BE2C (cell line): ENCODE results near the gene PPP1R12B.
"Not testable (repeated sequence)": the region's sequence is repeated elsewhere in the genome, so short reads cannot be mapped to it uniquely, and the experiment has no call there.

Experiments
- DNase-seq: peaks from one replicate; pipeline ENCODE4 v3.0.0-alpha.2; 2020
- H3K27me3 ChIP-seq: fragments of 250-450 bp; sonication (Bioruptor Pico); 2 replicates; pipeline ENCODE4 v1.5.1; 2020; ENCODE audit warnings: mild to moderate bottlenecking
- H3K36me3 ChIP-seq: fragments of 250-450 bp; sonication (Bioruptor Pico); 2 replicates; pipeline ENCODE4 v1.5.1; 2020; ENCODE audit warnings: mild to moderate bottlenecking
- H3K4me1 ChIP-seq: fragments of 250-450 bp; sonication (Bioruptor Pico); 2 replicates; pipeline ENCODE4 v1.5.1; 2020
- H3K4me3 ChIP-seq: 2 replicates; pipeline ENCODE4 v1.5.1; 2011; ENCODE audit warnings: low read depth, low read length
- H3K9me3 ChIP-seq: fragments of 250-450 bp; sonication (Bioruptor Pico); 2 replicates; pipeline ENCODE4 v1.5.1; 2020
- TF ChIP-seq, protein P1 (sequence below): IDR thresholded peaks from 2 replicates; pipeline ENCODE4 v1.5.1; 2012; ENCODE audit warnings: mild to moderate bottlenecking, low read depth, low read length

Gene PPP1R12B

GRCh38 chr1:202471246-202471645, 122.7 kb downstream of the PPP1R12B start:
- DNase-seq, result no peak
- no peaks in the 10 kb centered on the region for H3K36me3 ChIP-seq
- no peaks in the 10 kb centered on the region for H3K27me3 ChIP-seq
- no peak overlapping the region for H3K4me3 ChIP-seq
- H3K9me3 ChIP-seq, result no peaks in the 10 kb centered on the region
- no peaks in the 10 kb centered on the region for H3K4me1 ChIP-seq
- TF ChIP-seq, protein P1, sequence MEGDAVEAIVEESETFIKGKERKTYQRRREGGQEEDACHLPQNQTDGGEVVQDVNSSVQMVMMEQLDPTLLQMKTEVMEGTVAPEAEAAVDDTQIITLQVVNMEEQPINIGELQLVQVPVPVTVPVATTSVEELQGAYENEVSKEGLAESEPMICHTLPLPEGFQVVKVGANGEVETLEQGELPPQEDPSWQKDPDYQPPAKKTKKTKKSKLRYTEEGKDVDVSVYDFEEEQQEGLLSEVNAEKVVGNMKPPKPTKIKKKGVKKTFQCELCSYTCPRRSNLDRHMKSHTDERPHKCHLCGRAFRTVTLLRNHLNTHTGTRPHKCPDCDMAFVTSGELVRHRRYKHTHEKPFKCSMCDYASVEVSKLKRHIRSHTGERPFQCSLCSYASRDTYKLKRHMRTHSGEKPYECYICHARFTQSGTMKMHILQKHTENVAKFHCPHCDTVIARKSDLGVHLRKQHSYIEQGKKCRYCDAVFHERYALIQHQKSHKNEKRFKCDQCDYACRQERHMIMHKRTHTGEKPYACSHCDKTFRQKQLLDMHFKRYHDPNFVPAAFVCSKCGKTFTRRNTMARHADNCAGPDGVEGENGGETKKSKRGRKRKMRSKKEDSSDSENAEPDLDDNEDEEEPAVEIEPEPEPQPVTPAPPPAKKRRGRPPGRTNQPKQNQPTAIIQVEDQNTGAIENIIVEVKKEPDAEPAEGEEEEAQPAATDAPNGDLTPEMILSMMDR, result no peak

GRCh38 chr1:202472347-202473124, 124.0 kb downstream of the PPP1R12B start:
- H3K9me3 ChIP-seq, H3K36me3 ChIP-seq, H3K27me3 ChIP-seq, H3K4me3 ChIP-seq, H3K4me1 ChIP-seq, DNase-seq: not testable (repeated sequence)

DNA sequence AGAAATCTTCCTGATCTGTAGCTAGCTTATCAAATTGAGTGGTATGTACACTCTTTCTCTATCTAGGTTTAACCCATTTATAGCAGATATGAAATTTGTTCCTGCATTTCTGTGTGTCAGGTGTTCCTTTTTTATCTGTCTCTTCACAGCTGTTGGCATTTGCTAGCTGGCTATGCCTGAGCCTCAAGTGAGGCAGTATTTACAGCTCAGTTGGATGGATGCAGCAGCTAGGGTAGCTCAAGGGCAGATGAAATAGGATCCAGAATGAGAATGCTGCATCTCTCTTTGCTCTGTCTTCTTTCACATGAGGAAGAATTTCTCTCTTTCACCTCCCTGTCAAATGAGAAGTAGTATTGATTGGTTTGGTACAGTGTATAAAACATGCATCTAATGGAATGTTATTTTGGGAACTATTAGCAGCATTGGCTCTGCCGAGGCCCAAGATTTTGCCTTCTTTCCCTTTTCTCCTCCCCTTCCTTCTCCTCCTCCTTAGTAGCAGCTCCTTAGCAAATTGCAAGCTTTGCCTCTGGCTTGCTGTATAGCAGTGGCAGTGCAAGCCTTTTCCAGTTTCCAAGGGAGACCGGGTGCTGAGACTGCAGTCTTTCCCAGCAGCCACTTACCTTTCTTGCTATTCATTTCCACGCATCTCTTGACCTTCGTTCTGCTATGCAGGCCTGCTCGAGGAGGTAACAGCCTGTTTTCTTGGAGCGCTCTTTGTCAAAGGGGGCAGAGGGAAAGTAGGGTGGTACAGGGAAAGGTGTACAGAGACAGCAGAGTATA, 125.0 kb downstream of the PPP1R12B start:
- not testable (repeated sequence) for H3K9me3 ChIP-seq, H3K4me1 ChIP-seq, H3K27me3 ChIP-seq, DNase-seq, H3K4me3 ChIP-seq, H3K36me3 ChIP-seq

DNA sequence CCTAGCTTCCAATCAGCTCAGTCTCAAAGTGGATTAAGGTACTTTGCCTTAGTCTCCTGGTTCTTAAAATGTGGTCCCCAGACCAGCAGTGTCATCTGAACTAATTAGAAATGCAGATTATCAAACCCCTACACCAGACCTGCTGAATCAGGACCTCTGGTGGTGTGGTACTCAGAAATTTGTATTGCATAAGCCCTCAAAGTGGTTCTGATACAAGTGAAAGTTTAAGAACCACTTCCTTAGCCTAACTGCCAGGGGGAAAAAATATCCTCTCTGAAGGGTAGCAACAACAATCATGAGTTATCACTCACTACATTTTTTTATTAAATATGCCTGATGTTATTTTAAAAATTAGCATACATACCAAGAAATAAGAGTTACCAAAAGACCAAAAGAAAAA, 131.2 kb downstream of the PPP1R12B start:
- not testable (repeated sequence) for H3K9me3 ChIP-seq, DNase-seq, H3K4me3 ChIP-seq, H3K4me1 ChIP-seq, H3K36me3 ChIP-seq, H3K27me3 ChIP-seq

DNA sequence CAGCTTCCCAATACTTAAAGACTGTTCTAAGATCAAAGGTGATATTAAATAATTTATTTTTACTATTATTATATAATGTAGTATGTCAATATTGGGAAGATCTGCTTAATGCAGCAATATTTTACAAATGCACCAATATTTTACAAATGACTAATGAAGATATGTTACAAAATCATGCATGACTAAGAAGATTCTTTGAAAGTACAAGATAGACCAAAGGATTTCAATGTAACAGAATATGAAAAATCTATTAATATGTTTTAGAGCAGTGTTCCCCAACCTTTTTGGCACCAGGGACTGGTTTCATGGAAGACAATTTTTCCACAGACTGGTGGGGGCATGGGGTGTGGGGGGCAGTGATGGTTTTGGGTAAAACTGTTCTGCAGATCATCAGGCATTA, 132.1 kb downstream of the PPP1R12B start:
- H3K4me1 ChIP-seq, H3K4me3 ChIP-seq, H3K27me3 ChIP-seq, DNase-seq, H3K9me3 ChIP-seq, H3K36me3 ChIP-seq: not testable (repeated sequence)

- DNase-seq, result not testable (repeated sequence)
Measured at GRCh38 chr1:202483362-202483761, 134.9 kb downstream of the PPP1R12B start.

GRCh38 chr1:202484032-202484431, 135.5 kb downstream of the PPP1R12B start:
- not testable (repeated sequence) for DNase-seq, H3K4me3 ChIP-seq, H3K9me3 ChIP-seq, H3K36me3 ChIP-seq, H3K4me1 ChIP-seq, H3K27me3 ChIP-seq

More at GRCh38 chr1:202483362-202483761, 134.9 kb downstream of the PPP1R12B start:
- H3K9me3 ChIP-seq, H3K27me3 ChIP-seq, H3K36me3 ChIP-seq, H3K4me1 ChIP-seq, H3K4me3 ChIP-seq: not testable (repeated sequence)

DNA sequence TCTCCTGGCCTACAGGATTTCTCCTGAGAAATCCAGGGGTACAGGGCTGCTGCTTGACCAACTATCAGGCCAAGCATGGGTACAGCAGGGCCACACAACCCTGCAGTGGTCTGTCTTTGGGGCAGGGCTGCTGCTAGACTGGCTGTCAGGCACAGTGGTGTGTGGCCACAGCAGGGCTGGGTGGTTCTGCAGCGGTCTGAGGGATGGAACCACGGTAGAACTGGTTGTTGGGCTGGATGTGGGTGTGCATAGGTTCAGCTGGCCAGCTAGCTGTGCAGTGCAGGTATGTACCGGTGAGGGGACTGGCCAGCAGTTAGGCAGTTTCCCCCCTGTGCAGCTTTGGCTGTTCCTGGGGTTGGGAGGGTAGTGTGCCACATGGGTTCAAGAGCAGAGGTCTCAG, 136.3 kb downstream of the PPP1R12B start:
- H3K4me3 ChIP-seq, DNase-seq, H3K27me3 ChIP-seq, H3K36me3 ChIP-seq, H3K4me1 ChIP-seq, H3K9me3 ChIP-seq: not testable (repeated sequence)

DNA sequence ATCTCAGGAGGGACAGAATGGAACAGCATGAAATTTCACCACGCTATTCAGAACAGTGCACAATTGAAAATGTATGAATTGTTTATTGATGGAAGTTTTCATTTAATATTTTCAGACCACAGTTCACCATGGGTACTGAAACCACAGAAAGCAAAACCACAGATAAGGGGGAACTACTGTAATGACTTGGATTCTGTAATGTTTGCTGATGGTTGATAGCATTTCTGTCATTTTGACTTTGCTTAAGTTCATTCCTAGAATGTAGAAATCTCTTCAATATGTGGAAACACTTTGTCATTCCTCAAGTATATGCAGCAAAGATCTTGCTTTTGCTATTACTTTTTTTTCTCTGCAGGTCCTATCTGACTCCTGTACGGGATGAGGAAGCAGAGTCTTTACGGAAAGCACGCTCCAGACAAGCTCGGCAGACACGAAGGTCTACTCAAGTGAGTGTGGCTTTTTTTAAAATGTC, 139.7 kb downstream of the PPP1R12B start:
- not testable (repeated sequence) for DNase-seq, H3K4me3 ChIP-seq, H3K36me3 ChIP-seq, H3K27me3 ChIP-seq, H3K9me3 ChIP-seq, H3K4me1 ChIP-seq

DNA sequence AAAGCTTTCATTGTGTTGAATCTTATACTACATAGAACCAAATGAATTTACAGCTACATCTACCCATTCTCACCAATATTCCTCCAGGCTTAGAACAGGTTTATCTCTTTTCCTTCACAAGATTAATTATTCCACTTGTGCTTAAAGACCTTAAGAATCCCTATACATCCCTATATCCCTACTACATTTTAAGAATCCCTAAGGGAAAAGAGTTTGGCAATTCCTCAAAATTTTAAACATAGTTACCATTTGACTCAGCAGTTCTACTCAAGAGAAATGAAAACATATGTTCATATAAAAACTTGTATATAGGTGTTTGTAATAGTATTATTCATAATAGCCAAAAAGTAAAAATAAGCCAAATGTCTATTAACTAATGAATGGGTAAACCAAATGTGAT, 140.6 kb downstream of the PPP1R12B start:
- not testable (repeated sequence) for H3K36me3 ChIP-seq, H3K27me3 ChIP-seq, H3K9me3 ChIP-seq, DNase-seq, H3K4me1 ChIP-seq, H3K4me3 ChIP-seq

GRCh38 chr1:202493112-202493511, 144.6 kb downstream of the PPP1R12B start:
- DNase-seq, H3K9me3 ChIP-seq, H3K4me1 ChIP-seq, H3K27me3 ChIP-seq, H3K4me3 ChIP-seq: not testable (repeated sequence)
- peaks cover 13% of the 10 kb centered on the region for H3K36me3 ChIP-seq
